ENCODE measurements around the gene SNORC. TPM values are rescaled to one million over a fixed set of nuclear protein-coding genes. Genes with fewer than 3 reads are reported as not detected.

SNORC gene
- polyA plus RNA-seq, 1 donor (not counting 4 experiments of a cell fraction or from before 2014, with no cell fraction given): 0.66 TPM

- Histone ChIP-seq H2AFZ (ENCODE audit: control insufficient read depth, low read length) (no peak overlapping the region), H3K9me3 (ENCODE audit: control insufficient read depth, low read depth, low read length) (no peaks in the 10 kb centered on the region), H3K79me2 (ENCODE audit: control insufficient read depth, insufficient read depth, low read length) (no peaks in the 10 kb centered on the region), H3K9me1 (ENCODE audit: control insufficient read depth, extremely low read depth, insufficient read depth, low read length) (no peaks in the 10 kb centered on the region), H3K4me2 (ENCODE audit: control insufficient read depth, extremely low read depth, insufficient read depth, low read depth, low read length) (no peak overlapping the region), H3K4me1 (ENCODE audit: control insufficient read depth, extremely low read depth, insufficient read depth, low read length) (no peaks in the 10 kb centered on the region), H3K27me3 (ENCODE audit: control insufficient read depth, extremely low read depth, insufficient read depth, low read length) (peaks cover 5% of the 10 kb centered on the region), H3K27ac (ENCODE audit: control insufficient read depth, insufficient read depth, low read length) (no peak overlapping the region), H4K20me1 (ENCODE audit: control insufficient read depth, extremely low read depth, insufficient read depth, low read length) (no peaks in the 10 kb centered on the region), H3K4me3 (ENCODE audit: control insufficient read depth in 2 of 3, extremely low read depth in 1 of 3, insufficient read depth in 2 of 3, low read depth in 1 of 3, low read length in 3 of 3) (no peak overlapping the region), H3K9ac (ENCODE audit: control insufficient read depth, extremely low read depth, insufficient read depth, low read length) (no peak overlapping the region), H3K36me3 (ENCODE audit: control insufficient read depth in 2 of 2, extremely low read depth in 1 of 2, insufficient read depth in 2 of 2, low read length in 2 of 2) (no peaks in the 10 kb centered on the region)
- DNase-seq (ENCODE audit: low read depth, low spot score) (no peak), FAIRE-seq (no peak)
- no peak for TF ChIP-seq EZH2 (IDR thresholded peaks at IDR 0.05; ENCODE audit: low read length)
- TF ChIP-seq, protein P1, sequence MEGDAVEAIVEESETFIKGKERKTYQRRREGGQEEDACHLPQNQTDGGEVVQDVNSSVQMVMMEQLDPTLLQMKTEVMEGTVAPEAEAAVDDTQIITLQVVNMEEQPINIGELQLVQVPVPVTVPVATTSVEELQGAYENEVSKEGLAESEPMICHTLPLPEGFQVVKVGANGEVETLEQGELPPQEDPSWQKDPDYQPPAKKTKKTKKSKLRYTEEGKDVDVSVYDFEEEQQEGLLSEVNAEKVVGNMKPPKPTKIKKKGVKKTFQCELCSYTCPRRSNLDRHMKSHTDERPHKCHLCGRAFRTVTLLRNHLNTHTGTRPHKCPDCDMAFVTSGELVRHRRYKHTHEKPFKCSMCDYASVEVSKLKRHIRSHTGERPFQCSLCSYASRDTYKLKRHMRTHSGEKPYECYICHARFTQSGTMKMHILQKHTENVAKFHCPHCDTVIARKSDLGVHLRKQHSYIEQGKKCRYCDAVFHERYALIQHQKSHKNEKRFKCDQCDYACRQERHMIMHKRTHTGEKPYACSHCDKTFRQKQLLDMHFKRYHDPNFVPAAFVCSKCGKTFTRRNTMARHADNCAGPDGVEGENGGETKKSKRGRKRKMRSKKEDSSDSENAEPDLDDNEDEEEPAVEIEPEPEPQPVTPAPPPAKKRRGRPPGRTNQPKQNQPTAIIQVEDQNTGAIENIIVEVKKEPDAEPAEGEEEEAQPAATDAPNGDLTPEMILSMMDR (optimal IDR thresholded peaks at IDR 0.05 in 1 of 3, IDR thresholded peaks at IDR 0.05 in 1 of 3, conservative IDR thresholded peaks at IDR 0.05 in 1 of 3; ENCODE audit: extremely low read depth in 1 of 3, insufficient read depth in 2 of 3, low read length in 3 of 3): no peak
- dilution Hi-C loops (cut with MboI; ENCODE audit: extremely low pct_ligation_motif_present, low sequenced_read_pairs): no loop called here
Observed at GRCh38 chr2:232883116-232883721, 13.2 kb downstream of the SNORC start.

DNA sequence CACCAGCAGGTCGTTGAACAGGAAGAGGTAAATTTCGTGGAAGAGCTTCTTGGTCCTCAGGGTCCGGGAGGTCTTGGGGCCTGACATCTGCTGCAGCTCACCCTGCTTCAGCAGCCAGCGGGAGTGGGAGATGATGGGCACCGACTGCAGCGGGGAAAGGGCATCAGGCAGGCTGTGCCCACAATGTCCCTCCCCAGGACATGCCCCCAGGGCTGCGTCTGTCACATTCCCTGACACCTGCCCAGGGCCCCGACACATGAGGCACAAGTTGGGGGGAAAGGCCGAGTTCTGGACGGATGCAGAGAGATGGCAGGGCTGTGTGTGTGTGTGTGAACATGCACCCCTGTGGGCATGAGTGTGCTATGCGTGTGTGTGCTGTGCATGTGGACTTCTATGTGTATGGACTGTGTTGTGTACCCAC lies 13.9 kb downstream of the SNORC start:
- Histone ChIP-seq H2AFZ (ENCODE audit: control insufficient read depth, low read length) (no peak overlapping the region), H3K4me1 (ENCODE audit: control insufficient read depth, extremely low read depth, insufficient read depth, low read length) (no peaks in the 10 kb centered on the region), H4K20me1 (ENCODE audit: control insufficient read depth, extremely low read depth, insufficient read depth, low read length) (no peaks in the 10 kb centered on the region), H3K27me3 (ENCODE audit: control insufficient read depth, extremely low read depth, insufficient read depth, low read length) (peaks cover 5% of the 10 kb centered on the region), H3K4me2 (ENCODE audit: control insufficient read depth, extremely low read depth, insufficient read depth, low read depth, low read length) (no peak overlapping the region), H3K9me1 (ENCODE audit: control insufficient read depth, extremely low read depth, insufficient read depth, low read length) (no peaks in the 10 kb centered on the region), H3K4me3 (ENCODE audit: control insufficient read depth in 2 of 3, extremely low read depth in 1 of 3, insufficient read depth in 2 of 3, low read depth in 1 of 3, low read length in 3 of 3) (no peak overlapping the region), H3K9ac (ENCODE audit: control insufficient read depth, extremely low read depth, insufficient read depth, low read length) (no peak overlapping the region), H3K36me3 (ENCODE audit: control insufficient read depth in 2 of 2, extremely low read depth in 1 of 2, insufficient read depth in 2 of 2, low read length in 2 of 2) (no peaks in the 10 kb centered on the region), H3K9me3 (ENCODE audit: control insufficient read depth, low read depth, low read length) (no peaks in the 10 kb centered on the region), H3K27ac (ENCODE audit: control insufficient read depth, insufficient read depth, low read length) (no peak overlapping the region), H3K79me2 (ENCODE audit: control insufficient read depth, insufficient read depth, low read length) (no peaks in the 10 kb centered on the region)
- DNase-seq (ENCODE audit: low read depth, low spot score): no peak
- no peak for FAIRE-seq
- dilution Hi-C loops (cut with MboI; ENCODE audit: extremely low pct_ligation_motif_present, low sequenced_read_pairs): no loop called here
- TF ChIP-seq EZH2 (IDR thresholded peaks at IDR 0.05; ENCODE audit: low read length): no peak
- TF ChIP-seq, protein P1 (optimal IDR thresholded peaks at IDR 0.05 in 1 of 3, IDR thresholded peaks at IDR 0.05 in 1 of 3, conservative IDR thresholded peaks at IDR 0.05 in 1 of 3; ENCODE audit: extremely low read depth in 1 of 3, insufficient read depth in 2 of 3, low read length in 3 of 3): no peak
